Liver (tissue), 9 donors: Measurements from ENCODE around the gene RPS6KB2. TPM values are rescaled to one million over a fixed set of nuclear protein-coding genes. Genes with fewer than 3 reads are reported as not detected.

Experiments
- DNase-seq: peaks from one replicate; pipeline ENCODE4 v3.0.0-alpha.2; 2017; ENCODE audit warnings: low spot score
- H3K27ac ChIP-seq, 2 donors: one replicate each; pipeline ENCODE4 v1.7.0; 2013; ENCODE audit warnings: inconsistent platforms in 2 of 2, low read length in 2 of 2, control low read depth in 1 of 2, low read depth in 1 of 2, mild to moderate bottlenecking in 1 of 2
- H3K27me3 ChIP-seq, 4 donors: one replicate each; pipeline versions ENCODE4 v1.6.1 to v1.7.0; 2013; ENCODE audit warnings: low read length in 3 of 4, inconsistent platforms in 1 of 4, mild to moderate bottlenecking in 1 of 4, moderate library complexity in 1 of 4; ENCODE audit not compliant: control insufficient read depth in 4 of 4, insufficient read depth in 4 of 4
- H3K36me3 ChIP-seq, 4 donors: one replicate each; pipeline versions ENCODE4 v1.6.1 to v1.7.0; 2013; ENCODE audit warnings: low read length in 3 of 4, mild to moderate bottlenecking in 3 of 4, low read depth in 1 of 4, moderate library complexity in 1 of 4; ENCODE audit not compliant: control insufficient read depth in 4 of 4, insufficient read depth in 3 of 4
- H3K4me1 ChIP-seq, 4 donors: one replicate each; pipeline versions ENCODE4 v1.6.1 to v1.7.0; 2013; ENCODE audit warnings: low read length in 3 of 4, mild to moderate bottlenecking in 3 of 4, moderate library complexity in 1 of 4; ENCODE audit not compliant: control insufficient read depth in 4 of 4, insufficient read depth in 4 of 4
- H3K4me3 ChIP-seq, 3 donors: one replicate each; pipeline versions ENCODE4 v1.6.1 to v1.7.0; 2013; ENCODE audit warnings: low read length in 3 of 3, control low read depth in 1 of 3, low read depth in 1 of 3, mild to moderate bottlenecking in 1 of 3
- H3K9ac ChIP-seq, 2 donors: one replicate each; pipeline ENCODE4 v1.7.0; 2013; ENCODE audit warnings: low read length in 2 of 2, mild to moderate bottlenecking in 2 of 2, moderate library complexity in 2 of 2, control low read depth in 1 of 2, low read depth in 1 of 2
- H3K9me3 ChIP-seq, 4 donors: one replicate each; pipeline versions ENCODE4 v1.6.1 to v1.7.0; 2013; ENCODE audit warnings: low read length in 3 of 4; ENCODE audit not compliant: control insufficient read depth in 4 of 4
- EGR1 ChIP-seq, 2 donors: IDR thresholded peaks; 2 replicates each; pipeline ENCODE4 v1.6.1; 2016 to 2018; ENCODE audit warnings: antibody characterized with exemption in 2 of 2, low read depth in 2 of 2
- FOXA1 ChIP-seq: IDR thresholded peaks from 2 replicates; pipeline ENCODE4 v1.6.1; 2016; ENCODE audit warnings: antibody characterized with exemption
- FOXA2 ChIP-seq: IDR thresholded peaks from 2 replicates; pipeline ENCODE4 v1.6.1; 2016; ENCODE audit warnings: antibody characterized with exemption
- GABPA ChIP-seq, 2 donors: IDR thresholded peaks in 1 of 2; conservative IDR thresholded peaks in 1 of 2; 2 replicates each; pipeline ENCODE4 v1.6.1; 2016; ENCODE audit warnings: antibody characterized with exemption in 2 of 2, mild to moderate bottlenecking in 1 of 2, moderate library complexity in 1 of 2
- HNF4A ChIP-seq, 2 donors: conservative IDR thresholded peaks; 2 replicates each; pipeline ENCODE4 v1.6.1; 2016; ENCODE audit warnings: antibody characterized with exemption in 2 of 2, mild to moderate bottlenecking in 2 of 2
- HNF4G ChIP-seq: IDR thresholded peaks from 2 replicates; pipeline ENCODE4 v1.6.1; 2016; ENCODE audit warnings: antibody characterized with exemption
- JUND ChIP-seq, 2 donors: IDR thresholded peaks; 2 replicates each; pipeline ENCODE4 v1.6.1; 2016; ENCODE audit warnings: antibody characterized with exemption in 2 of 2
- NR2F2 ChIP-seq: IDR thresholded peaks from 2 replicates; pipeline ENCODE4 v1.6.1; 2016; ENCODE audit warnings: antibody characterized with exemption
- RAD21 ChIP-seq, 2 donors: IDR thresholded peaks; 2 replicates each; pipeline ENCODE4 v1.6.1; 2016; ENCODE audit warnings: antibody characterized with exemption in 2 of 2, mild to moderate bottlenecking in 2 of 2
- RXRA ChIP-seq, 2 donors: IDR thresholded peaks; 2 replicates each; pipeline ENCODE4 v1.6.1; 2017 to 2018; ENCODE audit warnings: antibody characterized with exemption in 2 of 2, mild to moderate bottlenecking in 1 of 2
- SP1 ChIP-seq: IDR thresholded peaks from 2 replicates; pipeline ENCODE4 v1.6.1; 2018; ENCODE audit warnings: antibody characterized with exemption, mild to moderate bottlenecking
- TAF1 ChIP-seq: conservative IDR thresholded peaks from 2 replicates; pipeline ENCODE4 v1.6.1; 2016; ENCODE audit warnings: antibody characterized with exemption, mild to moderate bottlenecking
- YY1 ChIP-seq: IDR thresholded peaks from 2 replicates; pipeline ENCODE4 v1.6.1; 2016; ENCODE audit warnings: antibody characterized with exemption, mild to moderate bottlenecking
- WGBS: extraction: QIAGEN DNeasy Blood & Tissue Kit; methylation state at CpG from one replicate; pipeline ENCODE4 v1.1.7; 2013; 5-methylcytosine and 5-hydroxymethylcytosine counted together
- polyA plus RNA-seq, 2 donors: library from polyadenylated mRNA; stranded (reverse) in 1 of 2; unstranded in 1 of 2; fragments of 200-250 nt in 1 of 2; fragments of >200 nt in 1 of 2; fragmentation: Nextera tagmentation in 1 of 2; extraction: Ambion mirVana in 1 of 2; gene quantifications; one replicate each; pipeline versions ENCODE4 v1.2.1 to v1.2.3, GENCODE V29; 2013 to 2015
- total RNA-seq, 2 donors: library from RNA; depleted of rRNA; stranded (reverse); fragments of >200 nt; gene quantifications; one replicate each; pipeline ENCODE4 v1.2.3, GENCODE V29; 2014
- TF ChIP-seq, protein P1 (sequence below): fragments of 150-350 bp; IDR thresholded peaks from 2 replicates; pipeline ENCODE4 v1.5.1; 2017; ENCODE audit warnings: improper control_type of control experiment, low read depth, low read length; ENCODE audit not compliant: missing input control
- TF ChIP-seq, protein P2 (sequence below): IDR thresholded peaks from 2 replicates; pipeline ENCODE4 v1.6.1; 2016; ENCODE audit warnings: antibody characterized with exemption
- TF ChIP-seq, protein P3 (sequence below): IDR thresholded peaks from 2 replicates; pipeline ENCODE4 v1.6.1; 2016; ENCODE audit warnings: antibody characterized with exemption
- TF ChIP-seq, protein P4 (sequence below): IDR thresholded peaks from 2 replicates; pipeline ENCODE4 v1.6.1; 2016; ENCODE audit warnings: antibody characterized with exemption, mild to moderate bottlenecking
- donor health status: healthy.
- donor health status: healthy.
- donor health status: healthy.
- donor health status: healthy.
- donor health status: healthy.

RPS6KB2 gene
- total and polyA plus RNA-seq, 4 donors, result 31.5 to 49.6 (median 37.7) TPM

DNA sequence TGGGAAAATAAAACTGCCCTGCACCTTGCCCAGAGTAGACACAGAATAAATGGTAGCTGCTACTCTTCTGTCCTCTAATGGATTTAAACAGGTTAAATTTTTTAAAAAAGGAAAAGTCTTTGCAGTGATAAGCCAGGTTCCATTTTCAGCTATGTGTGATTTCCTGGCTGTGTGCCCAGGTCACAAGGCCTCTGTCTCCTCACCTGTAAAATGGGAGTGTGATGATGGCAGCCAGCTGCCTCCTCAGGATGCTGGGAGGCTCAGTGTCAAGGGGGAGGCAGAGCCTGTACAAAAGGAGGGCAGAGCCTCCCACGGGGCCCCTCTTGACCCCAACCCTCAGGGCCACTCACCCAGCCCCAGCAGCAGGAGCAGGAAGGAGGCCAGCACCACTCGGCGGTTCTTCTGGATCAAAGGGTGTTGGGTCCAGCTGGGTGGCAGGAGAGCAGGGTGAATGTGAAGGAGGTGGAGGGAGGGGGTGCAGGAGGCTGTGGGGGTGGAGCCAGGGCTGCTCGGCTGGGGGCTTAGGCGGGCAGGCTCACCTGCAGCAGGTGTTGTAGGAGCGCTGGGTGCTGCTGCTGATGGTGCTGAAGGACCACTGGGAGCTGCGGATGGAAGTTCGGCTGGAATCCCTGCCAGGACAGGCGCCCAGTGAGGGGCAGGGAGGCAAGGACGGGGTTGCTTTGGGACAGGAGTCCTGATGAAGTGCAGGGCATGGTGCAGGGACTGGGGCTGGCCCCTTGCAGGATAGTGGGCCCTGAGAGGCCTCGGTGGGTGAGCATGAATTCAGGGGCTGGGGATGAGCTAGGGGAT is 38.9 kb downstream of the RPS6KB2 start:
- Histone ChIP-seq H3K9ac (peak overlapping the region in 1 of 2 donors; percentile 85), H3K9me3 (no peaks in the 10 kb centered on the region), H3K4me1 (peaks cover 19 to 43% (median 31%) of the 10 kb centered on the region in 4 donors), H3K27me3 (no peaks in the 10 kb centered on the region), H3K27ac (peak overlapping the region; percentile 86 to 90), H3K4me3 (no peak overlapping the region), H3K36me3 (no peaks in the 10 kb centered on the region)
- no peak for TF ChIP-seq TAF1
- no peak for TF ChIP-seq SP1
- TF ChIP-seq HNF4G, result no peak
- TF ChIP-seq EGR1 (IDR thresholded peaks at IDR 0.05; ENCODE audit: low read depth in 2 of 2), result no peak
- TF ChIP-seq, protein P1, sequence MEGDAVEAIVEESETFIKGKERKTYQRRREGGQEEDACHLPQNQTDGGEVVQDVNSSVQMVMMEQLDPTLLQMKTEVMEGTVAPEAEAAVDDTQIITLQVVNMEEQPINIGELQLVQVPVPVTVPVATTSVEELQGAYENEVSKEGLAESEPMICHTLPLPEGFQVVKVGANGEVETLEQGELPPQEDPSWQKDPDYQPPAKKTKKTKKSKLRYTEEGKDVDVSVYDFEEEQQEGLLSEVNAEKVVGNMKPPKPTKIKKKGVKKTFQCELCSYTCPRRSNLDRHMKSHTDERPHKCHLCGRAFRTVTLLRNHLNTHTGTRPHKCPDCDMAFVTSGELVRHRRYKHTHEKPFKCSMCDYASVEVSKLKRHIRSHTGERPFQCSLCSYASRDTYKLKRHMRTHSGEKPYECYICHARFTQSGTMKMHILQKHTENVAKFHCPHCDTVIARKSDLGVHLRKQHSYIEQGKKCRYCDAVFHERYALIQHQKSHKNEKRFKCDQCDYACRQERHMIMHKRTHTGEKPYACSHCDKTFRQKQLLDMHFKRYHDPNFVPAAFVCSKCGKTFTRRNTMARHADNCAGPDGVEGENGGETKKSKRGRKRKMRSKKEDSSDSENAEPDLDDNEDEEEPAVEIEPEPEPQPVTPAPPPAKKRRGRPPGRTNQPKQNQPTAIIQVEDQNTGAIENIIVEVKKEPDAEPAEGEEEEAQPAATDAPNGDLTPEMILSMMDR, result no peak
- no peak for TF ChIP-seq RAD21 (IDR thresholded peaks at IDR 0.05)
- TF ChIP-seq RXRA (IDR thresholded peaks at IDR 0.05), result no peak
- TF ChIP-seq, protein P2, sequence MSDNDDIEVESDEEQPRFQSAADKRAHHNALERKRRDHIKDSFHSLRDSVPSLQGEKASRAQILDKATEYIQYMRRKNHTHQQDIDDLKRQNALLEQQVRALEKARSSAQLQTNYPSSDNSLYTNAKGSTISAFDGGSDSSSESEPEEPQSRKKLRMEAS, result no peak
- TF ChIP-seq GABPA (IDR thresholded peaks at IDR 0.05 in 1 of 2, conservative IDR thresholded peaks at IDR 0.05 in 1 of 2), result no peak
- no peak for TF ChIP-seq JUND (IDR thresholded peaks at IDR 0.05)
- TF ChIP-seq YY1, result no peak
- WGBS, result 71% methylated on average over 11 of the region's 11 CpGs
- no peak for DNase-seq

DNA sequence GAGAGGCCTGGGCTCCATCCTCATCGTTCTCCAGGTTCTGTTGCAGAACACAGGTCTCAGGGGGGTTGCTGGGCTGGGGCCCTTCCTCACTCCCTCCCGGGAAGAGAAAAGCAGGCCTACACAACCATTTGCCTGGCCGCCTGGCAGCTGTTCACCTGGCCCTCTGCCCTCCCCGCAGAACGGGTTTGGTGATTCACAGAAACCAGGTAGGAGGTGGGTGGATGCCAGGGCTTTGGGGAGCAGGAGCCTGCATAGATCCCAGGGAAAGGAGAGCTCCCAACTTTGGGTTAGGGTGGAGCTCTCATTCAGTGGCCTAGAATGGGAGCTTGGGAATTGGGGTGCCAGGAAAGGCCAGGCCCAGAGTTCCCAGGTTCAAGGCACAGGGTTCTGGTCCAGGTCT is 39.8 kb downstream of the RPS6KB2 start:
- Histone ChIP-seq H3K36me3 (no peaks in the 10 kb centered on the region), H3K4me1 (peaks cover 19 to 45% (median 32%) of the 10 kb centered on the region in 4 donors), H3K27ac (peak overlapping the region; percentile 86 to 90), H3K9me3 (no peaks in the 10 kb centered on the region), H3K9ac (peak overlapping the region; percentile 36 to 85), H3K27me3 (no peaks in the 10 kb centered on the region), H3K4me3 (peak overlapping the region; percentile 80 to 91 (median 86))
- TF ChIP-seq TAF1 (no peak), RAD21 (IDR thresholded peaks at IDR 0.05) (peak in 1 of 2 donors; percentile 14)
- DNase-seq, result no peak
- 27% methylated on average over 5 of the region's 5 CpGs for WGBS

DNA sequence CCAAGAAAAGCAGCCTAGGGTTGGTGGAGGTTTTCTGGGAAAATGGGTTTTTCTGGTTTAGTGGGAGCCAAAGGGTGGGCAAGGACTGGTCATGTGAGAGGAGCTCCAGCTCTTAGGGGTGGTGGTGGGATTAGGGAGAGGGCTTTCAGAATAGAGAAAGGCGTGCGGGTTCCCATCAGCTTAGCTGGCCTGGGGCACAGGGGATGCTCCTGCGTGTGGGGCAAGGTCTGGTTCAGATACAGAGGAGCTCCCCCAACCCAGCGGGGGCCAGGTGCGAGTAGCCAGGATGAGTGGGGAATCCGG is 40.1 kb downstream of the RPS6KB2 start:
- Histone ChIP-seq H3K27me3 (no peaks in the 10 kb centered on the region), H3K9me3 (no peaks in the 10 kb centered on the region), H3K4me1 (peaks cover 19 to 45% (median 32%) of the 10 kb centered on the region in 4 donors), H3K36me3 (no peaks in the 10 kb centered on the region), H3K27ac (peak overlapping the region; percentile 86 to 90), H3K4me3 (peak overlapping the region; percentile 80 to 91 (median 86)), H3K9ac (peak overlapping the region; percentile 36 to 85)
- DNase-seq, result no peak
- 3% methylated on average over 6 of the region's 6 CpGs for WGBS
- TF ChIP-seq JUND (IDR thresholded peaks at IDR 0.05) (no peak), HNF4A (conservative IDR thresholded peaks at IDR 0.05) (no peak), SP1 (no peak), TAF1 (no peak), YY1 (no peak), NR2F2 (no peak), FOXA1 (no peak), RXRA (IDR thresholded peaks at IDR 0.05) (no peak), FOXA2 (no peak), RAD21 (IDR thresholded peaks at IDR 0.05) (no peak), EGR1 (IDR thresholded peaks at IDR 0.05; ENCODE audit: low read depth in 2 of 2) (no peak), GABPA (IDR thresholded peaks at IDR 0.05 in 1 of 2, conservative IDR thresholded peaks at IDR 0.05 in 1 of 2) (no peak)
- TF ChIP-seq, protein P2, result no peak
- TF ChIP-seq, protein P3, sequence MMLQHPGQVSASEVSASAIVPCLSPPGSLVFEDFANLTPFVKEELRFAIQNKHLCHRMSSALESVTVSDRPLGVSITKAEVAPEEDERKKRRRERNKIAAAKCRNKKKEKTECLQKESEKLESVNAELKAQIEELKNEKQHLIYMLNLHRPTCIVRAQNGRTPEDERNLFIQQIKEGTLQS, result no peak
- TF ChIP-seq, protein P4, sequence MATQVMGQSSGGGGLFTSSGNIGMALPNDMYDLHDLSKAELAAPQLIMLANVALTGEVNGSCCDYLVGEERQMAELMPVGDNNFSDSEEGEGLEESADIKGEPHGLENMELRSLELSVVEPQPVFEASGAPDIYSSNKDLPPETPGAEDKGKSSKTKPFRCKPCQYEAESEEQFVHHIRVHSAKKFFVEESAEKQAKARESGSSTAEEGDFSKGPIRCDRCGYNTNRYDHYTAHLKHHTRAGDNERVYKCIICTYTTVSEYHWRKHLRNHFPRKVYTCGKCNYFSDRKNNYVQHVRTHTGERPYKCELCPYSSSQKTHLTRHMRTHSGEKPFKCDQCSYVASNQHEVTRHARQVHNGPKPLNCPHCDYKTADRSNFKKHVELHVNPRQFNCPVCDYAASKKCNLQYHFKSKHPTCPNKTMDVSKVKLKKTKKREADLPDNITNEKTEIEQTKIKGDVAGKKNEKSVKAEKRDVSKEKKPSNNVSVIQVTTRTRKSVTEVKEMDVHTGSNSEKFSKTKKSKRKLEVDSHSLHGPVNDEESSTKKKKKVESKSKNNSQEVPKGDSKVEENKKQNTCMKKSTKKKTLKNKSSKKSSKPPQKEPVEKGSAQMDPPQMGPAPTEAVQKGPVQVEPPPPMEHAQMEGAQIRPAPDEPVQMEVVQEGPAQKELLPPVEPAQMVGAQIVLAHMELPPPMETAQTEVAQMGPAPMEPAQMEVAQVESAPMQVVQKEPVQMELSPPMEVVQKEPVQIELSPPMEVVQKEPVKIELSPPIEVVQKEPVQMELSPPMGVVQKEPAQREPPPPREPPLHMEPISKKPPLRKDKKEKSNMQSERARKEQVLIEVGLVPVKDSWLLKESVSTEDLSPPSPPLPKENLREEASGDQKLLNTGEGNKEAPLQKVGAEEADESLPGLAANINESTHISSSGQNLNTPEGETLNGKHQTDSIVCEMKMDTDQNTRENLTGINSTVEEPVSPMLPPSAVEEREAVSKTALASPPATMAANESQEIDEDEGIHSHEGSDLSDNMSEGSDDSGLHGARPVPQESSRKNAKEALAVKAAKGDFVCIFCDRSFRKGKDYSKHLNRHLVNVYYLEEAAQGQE, result no peak
- TF ChIP-seq, protein P1, result no peak
